NCI-H526 (cell line): ENCODE data around the gene POMT1.
"Not testable (repeated sequence)": the region's sequence is repeated elsewhere in the genome, so short reads cannot be mapped to it uniquely, and the experiment has no call there.

Experiments used
- DNase-seq, 2 experiments: peaks; one replicate each; lab custom pipeline; 2025; lab: John Stamatoyannopoulos, UW

Gene POMT1, protein sequence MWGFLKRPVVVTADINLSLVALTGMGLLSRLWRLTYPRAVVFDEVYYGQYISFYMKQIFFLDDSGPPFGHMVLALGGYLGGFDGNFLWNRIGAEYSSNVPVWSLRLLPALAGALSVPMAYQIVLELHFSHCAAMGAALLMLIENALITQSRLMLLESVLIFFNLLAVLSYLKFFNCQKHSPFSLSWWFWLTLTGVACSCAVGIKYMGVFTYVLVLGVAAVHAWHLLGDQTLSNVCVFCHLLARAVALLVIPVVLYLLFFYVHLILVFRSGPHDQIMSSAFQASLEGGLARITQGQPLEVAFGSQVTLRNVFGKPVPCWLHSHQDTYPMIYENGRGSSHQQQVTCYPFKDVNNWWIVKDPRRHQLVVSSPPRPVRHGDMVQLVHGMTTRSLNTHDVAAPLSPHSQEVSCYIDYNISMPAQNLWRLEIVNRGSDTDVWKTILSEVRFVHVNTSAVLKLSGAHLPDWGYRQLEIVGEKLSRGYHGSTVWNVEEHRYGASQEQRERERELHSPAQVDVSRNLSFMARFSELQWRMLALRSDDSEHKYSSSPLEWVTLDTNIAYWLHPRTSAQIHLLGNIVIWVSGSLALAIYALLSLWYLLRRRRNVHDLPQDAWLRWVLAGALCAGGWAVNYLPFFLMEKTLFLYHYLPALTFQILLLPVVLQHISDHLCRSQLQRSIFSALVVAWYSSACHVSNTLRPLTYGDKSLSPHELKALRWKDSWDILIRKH

DNA sequence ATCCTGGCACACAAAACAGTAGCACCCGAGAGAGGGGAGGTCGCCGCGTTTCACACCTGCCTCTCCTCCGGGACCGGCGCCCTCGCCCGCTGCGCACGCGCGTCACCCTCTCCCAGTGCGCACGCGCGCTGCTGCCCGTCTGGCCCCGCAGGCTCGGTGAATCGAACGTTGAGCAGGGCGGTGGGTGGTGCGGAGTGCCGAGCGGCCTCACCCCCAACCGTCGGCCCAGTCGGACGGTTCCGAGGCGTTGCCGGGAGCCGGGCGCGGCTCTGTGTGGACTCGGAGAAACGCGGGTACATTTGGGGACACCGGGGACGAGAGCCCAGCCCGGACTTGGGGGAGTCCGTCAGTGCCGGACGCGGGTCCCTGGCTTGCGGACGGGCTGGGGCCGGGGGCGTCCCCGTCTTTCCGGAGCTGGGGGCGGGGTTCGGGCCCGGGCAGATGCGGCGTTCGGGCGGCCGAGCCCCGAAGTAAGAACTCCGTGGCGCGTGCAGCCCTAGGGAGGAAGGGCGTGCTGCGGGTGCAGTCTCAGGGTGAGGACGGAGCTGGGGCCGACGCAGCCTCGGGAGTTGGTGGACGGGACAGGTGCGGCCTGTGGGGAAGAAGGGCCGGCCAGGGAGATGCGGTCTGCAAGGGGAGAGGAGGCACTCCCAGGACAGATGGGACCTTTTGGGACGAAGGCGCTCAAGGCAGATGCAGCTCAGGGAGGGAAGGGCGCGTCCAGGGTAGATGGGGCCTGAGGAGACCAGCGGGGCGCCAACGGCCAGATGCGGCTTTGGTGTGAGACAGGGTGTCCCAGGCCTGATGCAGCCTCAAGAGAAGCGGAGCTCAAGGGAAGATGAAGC lies at the start of gene POMT1:
TSS of gene POMT1 (plus strand) at position 138 of the 845 bp plus-strand sequence. CDS start 1,301 bp downstream, outside the sequence.
- DNase-seq, result peak; percentile 48 to 91

DNA sequence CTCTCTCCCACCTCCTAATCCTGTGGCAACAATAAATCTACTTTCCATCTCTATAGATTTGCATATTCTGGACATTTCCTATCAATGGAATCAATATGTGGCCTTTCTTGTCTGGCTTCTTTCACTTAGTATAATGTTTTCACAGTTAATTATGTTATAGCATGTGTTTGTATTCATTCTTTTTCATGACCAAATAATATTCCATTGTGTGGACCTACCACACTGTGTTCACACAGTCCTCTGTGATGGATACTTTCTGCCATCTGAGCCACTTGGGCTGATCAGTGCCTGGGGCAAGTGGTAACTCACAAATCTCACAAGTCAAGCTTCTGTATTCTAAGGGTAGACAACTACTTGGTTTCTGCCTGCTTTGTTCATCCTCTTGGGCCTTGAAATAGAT lies 48.7 kb upstream of the POMT1 start:
- no peak for DNase-seq

DNA sequence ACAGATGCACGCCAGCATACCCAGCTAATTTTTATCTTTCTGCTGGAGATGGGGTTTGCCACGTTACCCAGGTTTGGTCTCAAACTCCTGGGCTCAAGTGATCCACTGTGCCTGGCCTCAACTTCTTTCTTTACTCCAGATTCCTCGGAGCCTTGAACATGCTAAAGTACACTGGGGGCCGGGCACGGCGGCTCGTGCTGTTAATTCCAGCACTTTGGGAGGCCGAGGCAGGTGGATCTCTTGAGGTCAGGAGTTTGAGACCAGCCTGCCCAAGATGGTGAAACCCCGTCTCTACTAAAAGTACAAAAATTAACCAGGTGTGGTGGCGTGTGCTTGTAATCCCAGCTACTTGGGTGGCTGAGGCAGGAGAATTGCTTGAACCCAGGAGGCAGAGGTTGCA lies 47.1 kb upstream of the POMT1 start:
- DNase-seq, result not testable (repeated sequence)

DNA sequence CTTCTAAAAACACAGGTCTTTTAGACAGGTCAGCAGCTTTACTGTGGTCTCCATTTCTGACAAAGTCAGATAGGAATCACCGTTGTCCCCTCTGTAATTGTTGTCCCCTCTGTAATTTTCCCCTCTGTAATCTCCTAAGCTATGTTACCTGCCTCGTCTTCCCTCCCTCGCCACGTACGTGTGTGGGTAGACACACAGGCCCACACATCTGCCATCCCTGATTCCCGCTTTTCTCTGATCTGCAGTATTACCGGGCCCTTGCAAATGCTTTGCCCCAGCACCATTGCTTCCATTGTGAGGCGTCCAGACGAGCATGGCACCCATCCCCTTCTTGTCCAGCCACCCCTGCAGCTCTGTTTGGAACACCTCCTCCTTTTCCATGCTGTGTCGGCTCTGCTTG lies 45.0 kb upstream of the POMT1 start:
- no peak for DNase-seq

DNA sequence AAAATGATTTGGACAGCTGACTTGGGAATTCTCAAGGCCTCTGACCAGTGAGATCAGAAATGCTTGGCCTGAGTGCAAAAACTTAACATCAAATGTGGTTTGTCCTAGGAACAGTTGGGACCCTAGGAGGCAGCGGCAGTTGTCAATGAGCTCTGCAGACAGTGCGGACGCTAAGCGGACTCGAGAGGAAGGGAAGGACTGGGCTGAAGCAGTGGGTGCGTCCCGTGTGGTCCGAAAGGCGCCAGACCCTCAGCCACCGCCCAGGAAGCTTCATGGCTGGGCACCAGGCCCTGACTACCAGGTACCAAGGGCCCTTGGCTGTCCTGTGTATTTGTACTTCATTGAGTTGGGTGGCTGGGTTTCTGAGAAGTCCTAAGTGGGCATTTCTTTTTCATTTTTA lies 43.7 kb upstream of the POMT1 start:
- DNase-seq, result no peak

DNA sequence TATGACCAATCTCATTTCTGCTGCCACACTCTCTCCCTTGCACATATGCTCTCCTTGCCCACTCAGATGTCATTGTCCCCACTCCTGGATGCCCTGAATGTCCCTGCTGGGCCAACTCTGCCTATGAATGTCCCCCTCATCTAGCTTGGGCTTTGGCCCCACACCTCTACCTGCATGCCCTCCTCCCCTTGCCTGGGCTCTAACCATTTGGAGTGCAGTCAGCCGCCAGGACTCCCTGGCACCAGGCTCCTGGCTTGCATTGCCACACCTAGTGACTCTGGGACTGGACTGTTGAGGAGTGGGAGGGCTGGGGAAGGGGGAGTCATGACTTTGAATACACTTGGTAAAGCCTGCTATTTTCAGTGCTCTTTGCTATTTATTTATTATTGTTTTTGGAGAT lies 41.6 kb upstream of the POMT1 start:
- DNase-seq, result no peak

DNA sequence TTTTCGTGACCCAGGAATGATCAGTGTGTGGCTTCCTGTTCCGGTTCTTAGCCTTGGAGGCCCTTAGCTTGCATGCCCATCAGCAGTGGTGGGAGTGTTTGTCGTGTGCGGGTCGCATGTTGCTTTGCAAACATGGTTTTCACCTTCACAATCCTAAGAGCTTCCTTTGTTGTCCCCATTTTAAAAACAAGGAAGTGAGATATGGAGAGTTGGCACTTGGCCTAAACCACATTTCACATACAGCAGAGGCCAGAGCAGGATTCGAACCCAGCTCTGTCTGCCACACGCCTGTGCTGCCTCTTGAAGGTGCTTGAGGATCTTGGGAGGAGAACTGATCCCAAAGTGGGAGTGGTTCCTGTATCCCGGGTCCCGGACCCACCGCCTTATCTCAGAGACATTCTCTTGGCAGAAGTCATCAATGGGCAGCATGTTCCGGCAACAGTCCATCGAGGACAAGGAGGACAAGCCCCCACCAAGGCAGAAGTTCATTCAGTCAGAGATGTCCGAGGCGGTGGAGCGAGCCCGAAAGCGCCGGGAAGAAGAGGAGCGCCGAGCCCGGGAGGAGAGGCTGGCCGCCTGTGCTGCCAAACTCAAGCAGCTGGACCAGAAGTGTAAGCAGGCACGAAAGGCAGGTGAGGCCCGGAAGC lies 38.2 kb upstream of the POMT1 start:
- DNase-seq, result no peak

DNA sequence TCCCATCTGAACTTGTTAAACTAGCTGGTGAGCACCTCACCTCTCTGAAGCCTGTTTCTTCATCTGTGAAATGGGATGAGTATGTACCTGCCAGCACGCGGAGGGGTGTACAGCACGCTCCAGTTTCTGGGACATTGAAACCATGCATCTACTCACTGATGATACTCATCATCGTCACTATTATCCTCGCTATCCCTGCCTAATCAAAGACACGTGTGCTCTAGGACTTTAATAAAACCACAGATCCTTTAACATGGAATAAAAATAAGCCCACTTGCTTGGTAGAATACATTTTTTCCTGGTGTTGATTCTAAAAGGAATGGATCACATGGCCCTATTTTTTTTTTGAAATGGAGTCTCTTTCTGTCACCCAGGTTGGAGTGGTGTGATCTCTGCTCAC lies 37.3 kb upstream of the POMT1 start:
- DNase-seq, result no peak

DNA sequence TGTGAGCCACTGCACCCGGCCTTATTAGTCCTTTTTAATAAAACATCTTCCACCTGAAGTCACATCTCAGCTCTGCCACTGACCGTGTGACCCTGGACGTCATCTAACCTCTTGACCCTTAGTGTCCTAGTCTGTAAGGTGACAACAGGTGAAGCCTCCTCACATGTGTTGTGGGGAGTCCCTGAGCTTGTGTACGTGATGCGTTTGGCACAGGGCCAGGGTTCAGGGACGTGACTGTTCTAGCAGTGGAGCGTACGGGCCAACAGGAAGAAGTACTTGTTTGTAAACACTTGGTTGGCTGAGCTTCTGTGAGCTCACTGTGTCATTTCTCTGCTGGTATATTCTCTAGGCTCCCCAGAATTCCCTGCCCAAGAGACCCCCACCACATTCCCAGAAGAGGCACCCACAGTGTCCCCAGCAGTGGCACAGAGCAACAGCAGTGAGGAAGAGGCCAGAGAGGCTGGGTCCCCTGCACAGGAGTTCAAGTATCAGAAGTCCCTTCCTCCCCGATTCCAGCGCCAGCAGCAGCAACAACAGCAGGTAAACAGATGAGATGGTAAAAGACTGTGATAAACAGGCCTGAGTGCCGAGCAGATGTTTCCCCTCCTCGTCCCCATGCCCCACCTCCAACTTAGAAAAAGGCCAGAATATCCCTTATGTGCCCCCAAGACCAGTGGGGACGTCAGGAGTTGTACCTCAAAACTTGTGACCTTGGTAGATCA lies 35.3 kb upstream of the POMT1 start:
- no peak for DNase-seq

DNA sequence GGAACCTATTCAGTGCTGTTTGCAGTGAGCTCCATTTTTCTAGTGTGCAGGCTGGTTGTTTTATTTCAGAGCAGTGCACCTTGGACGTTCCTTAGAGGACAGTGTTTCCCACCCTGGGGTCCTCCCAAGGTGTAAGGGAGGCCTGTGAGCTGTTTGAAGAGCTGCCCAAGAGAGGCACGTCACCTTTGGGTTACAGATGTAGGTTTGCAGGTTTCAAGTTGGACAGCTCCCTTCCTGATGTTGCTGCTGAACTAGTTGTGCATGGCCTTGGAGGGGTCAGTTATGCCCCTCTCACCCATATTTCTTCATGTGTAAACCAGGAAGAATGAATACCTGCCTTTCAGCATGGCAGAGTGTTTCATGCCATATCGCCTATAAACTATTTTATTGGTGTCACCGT lies 34.7 kb upstream of the POMT1 start:
- no peak for DNase-seq

DNA sequence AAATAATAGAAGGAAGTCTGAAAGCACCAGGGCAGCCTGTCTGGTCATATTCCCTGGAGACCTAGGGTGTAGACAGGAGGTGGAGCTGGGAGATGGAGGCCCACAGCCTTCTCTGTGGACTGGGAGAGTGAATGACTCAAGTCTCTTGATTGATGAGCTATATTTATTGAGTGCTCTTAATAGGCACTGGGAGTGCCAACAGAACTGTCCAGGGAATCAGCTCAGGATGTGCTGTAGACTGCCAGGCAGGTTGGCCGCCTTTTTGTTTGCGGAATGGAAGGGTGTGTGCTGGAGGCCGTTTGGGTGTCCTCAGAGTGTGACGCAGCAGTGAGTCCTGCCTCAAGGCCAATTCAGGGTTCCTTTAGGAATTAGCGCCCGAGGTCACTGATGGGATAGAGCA lies 33.4 kb upstream of the POMT1 start:
- no peak for DNase-seq

DNA sequence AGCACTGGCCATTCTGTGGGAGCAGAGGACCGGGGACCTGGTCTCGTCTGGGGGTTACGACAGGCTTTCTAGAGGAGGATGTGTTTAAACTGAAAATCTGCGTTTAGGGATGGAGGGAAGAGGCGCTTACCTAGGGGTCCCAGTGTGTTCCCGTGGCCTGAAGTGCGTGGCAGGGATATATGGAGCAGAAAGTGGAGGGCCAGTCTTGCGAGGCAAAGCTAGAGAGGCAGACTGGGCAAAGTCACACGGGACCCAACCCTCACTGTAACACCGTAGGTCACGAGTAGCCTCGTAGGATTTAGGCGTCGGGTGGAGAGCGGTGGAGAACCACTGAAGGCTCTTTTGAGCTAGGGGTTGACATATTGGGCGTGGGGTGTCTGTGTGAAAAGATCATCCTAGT lies 32.8 kb upstream of the POMT1 start:
- DNase-seq, result no peak

DNA sequence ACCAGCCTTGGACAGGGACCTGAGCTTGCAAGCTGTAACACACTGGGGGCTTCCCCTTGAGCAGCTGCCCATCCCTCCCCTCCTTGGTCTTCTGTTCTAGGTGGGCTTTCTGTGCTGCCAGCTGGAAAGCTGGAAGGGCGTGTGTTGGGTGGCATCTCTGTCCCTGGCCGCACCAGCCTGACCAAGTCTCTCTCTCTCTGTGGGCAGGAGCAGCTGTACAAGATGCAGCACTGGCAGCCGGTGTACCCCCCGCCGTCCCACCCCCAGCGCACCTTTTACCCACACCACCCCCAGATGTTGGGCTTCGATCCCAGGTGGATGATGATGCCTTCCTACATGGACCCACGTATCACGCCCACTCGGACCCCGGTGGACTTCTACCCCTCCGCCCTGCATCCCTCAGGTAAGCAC lies 32.1 kb upstream of the POMT1 start:
- DNase-seq, result no peak

DNA sequence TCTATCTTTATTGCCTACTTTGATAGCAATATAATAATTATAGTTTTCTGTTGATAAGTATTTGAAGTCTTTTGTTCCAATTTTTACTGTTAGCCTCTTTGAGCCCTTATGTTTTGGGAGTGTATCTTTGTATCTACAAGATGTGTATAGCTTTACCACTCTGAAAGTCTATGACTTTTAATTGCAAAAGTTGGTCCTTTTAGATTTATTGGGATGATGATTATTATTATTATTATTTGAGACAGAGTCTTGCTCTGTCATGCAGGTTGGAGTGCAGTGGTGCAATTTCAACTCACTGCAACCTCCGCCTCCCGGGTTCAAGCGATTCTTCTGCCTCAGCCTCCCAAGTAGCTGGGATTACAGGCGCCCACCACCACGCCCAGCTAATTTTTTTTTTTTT lies 30.6 kb upstream of the POMT1 start:
- DNase-seq, result not testable (repeated sequence)

DNA sequence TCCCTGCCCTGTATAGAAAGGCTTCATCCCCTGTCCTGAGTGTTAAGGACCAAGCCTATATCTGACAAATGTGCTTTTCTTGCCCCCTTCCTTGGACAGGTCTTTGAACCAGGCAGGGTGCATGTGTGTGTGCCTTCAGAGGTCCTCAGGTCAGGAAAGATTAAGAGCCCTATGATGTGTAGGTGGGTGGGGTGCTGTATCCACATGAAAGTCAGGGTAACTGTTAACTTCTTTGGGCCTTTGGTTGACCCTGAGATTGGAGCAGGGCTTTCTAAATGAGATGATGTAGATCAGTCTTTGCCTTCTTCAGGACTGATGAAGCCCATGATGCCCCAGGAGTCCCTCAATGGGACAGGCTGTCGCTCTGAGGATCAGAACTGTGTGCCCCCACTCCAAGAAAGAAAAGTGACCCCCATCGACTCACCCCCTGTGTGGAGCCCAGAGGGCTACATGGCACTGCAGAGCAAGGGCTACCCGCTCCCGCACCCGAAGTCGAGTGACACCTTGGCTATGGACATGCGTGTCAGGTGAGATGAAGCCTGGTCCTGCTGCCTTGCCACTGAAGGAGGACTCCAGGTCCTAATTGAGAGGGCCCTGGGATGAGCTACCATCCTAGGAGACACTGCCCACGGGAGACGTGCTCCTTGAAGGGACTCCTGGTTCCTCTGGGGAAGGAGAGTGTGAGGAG lies 29.4 kb upstream of the POMT1 start:
- no peak for DNase-seq

DNA sequence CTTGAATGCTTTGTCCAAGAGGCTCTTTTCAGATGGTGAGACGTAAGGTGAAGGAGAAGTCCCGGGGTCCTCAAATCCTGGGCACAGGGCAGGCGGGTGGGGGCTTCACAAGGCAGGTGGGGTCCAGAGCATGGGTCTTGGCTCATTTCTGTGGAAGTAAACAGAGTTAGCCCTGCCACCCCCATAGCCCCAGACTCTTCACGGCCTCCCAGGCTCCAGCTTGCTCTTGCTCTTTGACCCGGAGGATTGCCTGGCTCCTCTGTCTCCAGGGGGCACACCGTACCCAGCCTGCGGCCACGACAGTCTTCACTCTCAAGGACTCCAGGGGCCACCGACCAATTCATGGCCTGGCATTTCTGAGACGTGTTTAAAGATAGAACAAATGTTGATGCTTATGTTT lies 28.8 kb upstream of the POMT1 start:
- no peak for DNase-seq

DNA sequence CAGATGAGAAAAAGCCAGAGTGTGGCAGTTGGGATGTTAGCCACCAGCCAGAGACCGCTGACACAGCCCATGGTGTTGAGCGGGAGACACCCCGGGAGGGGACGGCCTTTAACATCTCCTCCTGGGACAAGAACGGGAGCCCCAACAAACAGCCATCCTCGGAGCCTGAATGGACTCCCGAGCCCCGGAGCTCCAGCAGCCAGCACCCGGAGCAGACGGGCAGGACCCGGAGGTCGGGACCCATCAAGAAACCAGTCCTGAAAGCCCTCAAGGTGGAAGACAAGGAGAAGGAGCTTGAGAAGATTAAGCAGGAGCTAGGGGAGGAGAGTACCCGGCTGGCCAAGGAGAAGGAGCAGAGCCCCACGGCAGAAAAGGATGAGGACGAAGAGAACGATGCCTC lies 28.0 kb upstream of the POMT1 start:
- DNase-seq, result no peak

DNA sequence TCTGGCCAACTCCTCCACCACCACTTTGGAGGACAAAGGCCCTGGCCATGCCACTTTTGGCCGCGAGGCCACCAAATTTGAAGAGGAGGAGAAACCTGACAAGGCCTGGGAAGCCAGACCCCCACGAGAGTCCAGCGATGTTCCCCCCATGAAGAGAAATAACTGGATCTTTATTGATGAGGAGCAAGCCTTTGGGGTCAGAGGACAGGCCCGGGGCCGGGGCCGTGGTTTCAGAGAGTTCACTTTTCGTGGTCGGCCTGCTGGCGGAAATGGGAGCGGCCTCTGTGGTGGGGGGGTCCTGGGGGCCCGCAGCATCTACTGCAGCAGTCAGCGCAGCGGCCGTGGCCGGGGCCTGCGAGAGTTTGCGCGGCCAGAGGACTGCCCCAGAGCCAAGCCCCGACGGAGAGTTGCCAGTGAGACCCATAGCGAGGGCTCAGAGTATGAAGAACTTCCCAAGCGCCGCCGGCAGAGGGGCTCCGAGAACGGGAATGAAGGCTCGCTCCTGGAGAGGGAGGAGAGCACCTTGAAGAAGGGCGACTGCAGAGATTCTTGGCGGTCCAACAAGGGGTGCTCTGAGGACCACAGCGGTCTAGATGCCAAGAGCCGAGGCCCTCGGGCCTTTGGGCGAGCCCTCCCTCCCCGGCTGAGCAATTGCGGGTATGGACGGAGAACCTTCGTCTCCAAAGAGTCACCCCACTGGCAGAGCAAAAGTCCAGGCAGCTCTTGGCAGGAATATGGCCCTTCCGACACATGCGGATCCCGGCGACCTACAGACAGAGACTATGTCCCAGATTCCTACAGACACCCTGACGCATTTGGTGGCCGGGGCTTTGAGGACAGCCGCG lies 27.4 kb upstream of the POMT1 start:
- no peak for DNase-seq

DNA sequence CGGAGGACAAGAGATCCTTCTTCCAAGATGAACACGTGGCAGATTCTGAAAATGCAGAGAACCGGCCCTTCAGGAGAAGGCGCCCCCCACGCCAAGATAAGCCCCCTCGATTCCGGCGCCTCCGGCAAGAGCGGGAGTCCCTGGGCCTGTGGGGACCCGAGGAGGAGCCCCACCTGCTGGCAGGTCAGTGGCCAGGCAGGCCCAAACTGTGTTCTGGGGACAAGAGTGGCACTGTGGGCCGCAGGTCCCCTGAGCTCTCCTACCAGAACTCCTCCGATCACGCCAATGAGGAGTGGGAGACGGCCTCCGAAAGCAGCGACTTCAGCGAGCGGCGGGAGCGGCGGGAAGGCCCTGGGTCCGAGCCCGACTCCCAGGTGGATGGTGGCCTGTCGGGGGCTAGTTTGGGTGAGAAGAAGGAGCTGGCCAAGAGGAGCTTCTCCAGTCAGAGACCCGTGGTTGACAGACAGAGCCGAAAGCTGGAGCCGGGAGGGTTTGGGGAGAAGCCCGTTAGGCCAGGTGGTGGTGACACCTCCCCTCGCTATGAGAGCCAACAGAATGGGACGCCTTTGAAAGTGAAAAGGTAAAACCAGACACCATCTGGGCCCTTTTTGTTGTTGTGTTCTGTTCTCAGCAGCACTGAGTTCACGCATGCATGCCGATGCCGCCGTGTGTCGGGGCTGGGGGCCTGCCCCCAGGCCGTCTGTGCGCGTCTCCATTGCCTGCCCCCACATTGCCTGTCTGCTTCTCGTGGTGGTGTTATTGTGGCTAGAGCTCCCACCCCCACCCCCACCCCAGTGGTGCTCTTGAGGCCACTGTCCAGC lies 26.6 kb upstream of the POMT1 start:
- DNase-seq, result no peak
